GM21529 (cell line): ENCODE data around the gene NRG3.

Experiments used
- ATAC-seq: cut with Tn5 transposase; IDR thresholded peaks from one replicate; pipeline ENCODE4 v1.9.1; 2021; ENCODE audit not compliant: unreplicated experiment

Gene NRG3

DNA sequence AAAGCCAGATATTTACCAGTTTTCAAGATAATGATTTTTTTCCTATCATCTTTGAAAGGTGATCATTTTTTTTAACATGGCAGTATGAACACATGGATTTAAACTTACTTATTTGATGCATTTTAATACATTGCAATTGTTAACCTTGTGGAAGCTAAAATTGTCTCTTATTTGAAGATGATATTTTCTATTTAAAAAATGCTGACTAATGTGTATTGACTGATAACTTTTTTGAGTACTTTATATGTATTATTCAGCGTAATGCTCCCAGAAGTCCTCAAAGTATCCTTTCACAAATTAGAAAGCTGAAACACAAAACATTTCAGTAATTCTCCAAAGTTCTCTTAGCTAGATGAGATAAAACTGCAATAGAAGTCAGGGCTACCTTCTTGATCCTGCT, 677.3 kb downstream of the NRG3 start:
- ATAC-seq, result no peak

DNA sequence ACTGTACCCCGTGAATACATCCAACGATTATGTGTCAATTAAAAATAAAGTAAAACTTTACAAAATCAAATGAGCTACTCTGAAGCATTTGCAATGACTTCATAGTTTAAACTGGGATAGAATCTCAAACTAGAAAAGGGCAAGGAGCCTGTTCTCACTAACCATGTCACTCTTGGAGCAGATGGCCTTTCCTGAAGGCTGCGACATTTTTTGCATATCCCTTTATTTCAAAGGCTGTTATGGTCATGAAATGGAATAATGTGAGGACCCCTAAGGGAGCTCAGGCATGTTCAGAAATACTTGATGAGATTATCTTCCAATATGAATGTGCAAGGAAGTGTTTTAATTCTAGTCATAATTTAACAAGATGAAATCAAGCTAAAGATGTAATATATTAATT, 679.4 kb downstream of the NRG3 start:
- ATAC-seq, result no peak

DNA sequence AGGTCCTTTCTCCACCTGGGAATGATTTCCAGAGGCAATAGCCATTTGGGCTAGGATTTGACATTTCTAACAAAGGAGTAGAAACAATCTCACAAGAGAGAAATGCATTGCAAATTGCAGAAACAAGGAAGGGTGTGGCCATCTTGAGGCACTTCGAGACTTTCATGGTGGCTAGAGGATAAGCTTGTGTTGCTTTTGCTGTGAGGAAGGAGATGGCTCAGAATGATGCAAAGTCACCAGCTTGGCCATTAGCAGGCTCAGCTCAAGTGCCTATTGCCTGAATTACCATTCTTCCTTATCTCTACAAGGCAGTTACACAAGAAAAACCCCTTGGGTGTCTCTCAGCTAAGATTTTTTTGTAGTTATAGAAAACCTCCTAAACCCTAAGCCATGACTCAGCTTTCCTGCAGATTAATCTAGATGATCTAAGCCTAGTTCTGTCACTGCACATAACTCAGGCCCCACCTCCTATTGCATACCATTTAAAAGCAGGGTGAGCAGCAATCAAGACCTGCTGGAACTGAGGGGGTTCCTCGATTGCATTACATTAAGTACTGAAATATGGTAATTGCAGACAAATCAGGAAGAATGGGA, 683.1 kb downstream of the NRG3 start:
- ATAC-seq, result no peak

DNA sequence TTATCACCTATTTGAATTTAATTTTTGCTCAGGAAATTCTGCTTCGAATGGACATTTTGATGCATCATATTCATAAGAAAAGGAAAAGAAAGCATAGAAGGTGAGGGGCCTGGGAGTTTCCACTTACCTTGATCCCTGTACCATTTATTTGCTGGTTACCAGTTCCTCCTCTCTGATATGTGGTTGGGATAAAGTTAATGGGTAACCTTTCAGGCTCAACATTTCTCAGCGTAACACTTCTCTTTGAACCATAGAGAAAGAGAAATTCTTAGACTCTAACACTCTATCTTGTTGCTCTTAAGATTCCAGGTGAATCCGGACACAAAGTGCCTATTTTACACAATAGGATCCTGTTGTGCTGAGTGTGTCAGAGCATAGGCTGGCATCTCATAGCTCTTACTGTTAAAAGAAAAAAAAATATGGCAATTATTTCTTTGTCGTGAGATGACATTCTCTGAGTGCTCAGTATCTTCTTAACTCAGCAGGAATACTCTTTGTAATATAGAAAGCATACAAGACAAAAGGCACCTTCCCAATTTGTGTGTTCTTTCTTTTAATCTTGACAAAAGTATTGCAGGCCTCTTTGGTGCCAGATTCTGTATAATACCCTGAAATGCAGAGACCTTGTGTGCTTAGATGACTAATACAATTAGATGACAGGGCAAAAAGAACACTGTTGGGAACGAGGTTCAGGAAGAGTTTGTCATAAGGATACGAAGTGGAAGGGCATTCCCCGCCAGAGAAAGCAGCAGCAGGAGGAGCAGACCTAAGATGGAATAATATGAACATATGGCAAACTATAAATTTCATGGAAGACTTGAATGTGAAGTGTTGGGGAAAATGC, 689.6 kb downstream of the NRG3 start:
- no peak for ATAC-seq

DNA sequence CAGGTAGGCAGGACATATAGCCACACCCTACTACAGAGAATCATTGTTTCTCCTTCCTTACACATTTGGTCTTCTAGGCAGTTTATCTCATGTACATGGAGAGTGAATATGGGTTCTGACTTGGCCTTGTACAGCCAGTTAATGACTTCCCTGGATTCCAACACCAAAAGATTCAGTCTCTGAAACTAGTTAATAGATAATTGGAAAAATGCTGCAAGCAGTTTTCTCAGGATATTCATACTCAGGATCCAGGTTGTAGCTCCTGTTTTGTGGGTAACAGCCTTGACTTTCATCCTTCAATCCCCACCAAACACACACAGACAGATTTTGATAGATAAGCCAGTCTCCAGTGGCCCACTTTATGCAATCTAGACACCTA, 690.2 kb downstream of the NRG3 start:
- no peak for ATAC-seq

DNA sequence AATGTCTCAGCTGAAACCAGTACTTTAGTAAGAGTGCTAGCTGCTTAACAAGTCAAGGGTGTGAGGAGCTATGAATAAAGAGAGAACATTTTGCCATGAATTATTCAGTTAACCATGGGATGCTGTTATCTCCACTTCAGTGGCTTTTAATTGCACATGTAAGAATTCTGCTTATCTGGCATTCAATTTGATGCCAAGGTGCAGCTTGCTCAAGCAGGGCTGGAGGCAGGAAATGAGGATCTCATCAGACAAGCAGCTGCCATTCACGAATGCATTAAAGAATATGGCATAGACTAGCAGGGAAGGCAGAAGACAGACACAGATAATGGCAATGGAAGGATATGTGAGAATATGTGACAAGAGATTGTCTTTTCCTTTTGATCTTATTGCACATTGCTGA, 697.8 kb downstream of the NRG3 start:
- ATAC-seq, result no peak

DNA sequence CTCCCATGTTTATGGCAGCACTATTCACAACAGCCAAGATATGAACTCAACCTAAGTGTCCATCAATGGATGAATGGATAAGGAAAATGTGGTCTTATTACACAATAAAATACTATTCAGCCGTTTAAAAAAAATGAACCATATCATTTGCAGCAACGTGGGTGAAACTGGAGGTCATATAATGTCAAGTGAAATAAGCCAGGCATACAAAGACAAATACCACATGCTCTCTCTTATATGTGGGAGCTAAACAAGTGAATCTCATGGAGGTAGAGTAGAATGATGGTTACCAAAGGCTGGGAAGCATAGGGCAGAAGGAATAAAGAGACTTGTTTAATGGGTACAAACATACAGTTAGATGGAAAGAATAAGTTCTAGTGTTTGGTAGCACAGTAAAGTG, 699.1 kb downstream of the NRG3 start:
- no peak for ATAC-seq

DNA sequence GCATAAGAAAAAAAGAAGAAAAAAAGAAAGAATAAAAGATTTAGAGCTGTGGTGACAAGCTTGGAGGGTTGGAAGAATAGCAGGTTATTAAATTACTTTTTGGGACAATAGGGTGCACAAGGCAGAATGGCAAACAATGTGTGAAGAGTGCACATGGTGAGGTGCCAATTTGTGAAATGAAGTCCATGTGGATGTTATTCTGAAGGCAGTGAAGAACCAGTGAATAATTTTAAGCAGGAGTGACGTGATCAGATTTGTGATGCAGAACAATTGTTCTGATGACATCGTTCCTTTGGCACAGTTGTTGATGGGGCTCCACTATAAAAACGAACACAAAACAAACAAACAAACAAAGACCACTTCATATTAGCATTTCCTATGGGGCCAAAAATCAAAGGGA, 700.3 kb downstream of the NRG3 start:
- no peak for ATAC-seq

DNA sequence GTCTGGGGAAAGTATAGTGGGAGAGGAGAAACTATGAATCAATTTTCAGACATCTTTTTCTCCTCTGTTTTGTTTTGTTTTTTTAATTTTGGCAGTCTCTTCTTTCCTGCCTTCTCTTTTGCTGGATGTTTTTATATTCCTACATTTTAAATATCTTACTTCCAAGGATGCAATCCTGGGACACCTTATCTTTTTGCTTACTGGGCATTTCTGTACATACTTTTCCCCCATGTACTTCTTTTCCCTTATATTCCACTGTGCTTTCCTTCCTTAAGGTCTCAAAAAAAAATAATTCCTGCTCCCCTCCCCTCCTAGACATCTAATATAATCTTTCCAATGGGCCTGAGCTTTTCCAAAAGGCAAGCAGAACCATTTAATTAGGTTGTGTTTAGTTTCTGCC, 701.1 kb downstream of the NRG3 start:
- ATAC-seq, result no peak

DNA sequence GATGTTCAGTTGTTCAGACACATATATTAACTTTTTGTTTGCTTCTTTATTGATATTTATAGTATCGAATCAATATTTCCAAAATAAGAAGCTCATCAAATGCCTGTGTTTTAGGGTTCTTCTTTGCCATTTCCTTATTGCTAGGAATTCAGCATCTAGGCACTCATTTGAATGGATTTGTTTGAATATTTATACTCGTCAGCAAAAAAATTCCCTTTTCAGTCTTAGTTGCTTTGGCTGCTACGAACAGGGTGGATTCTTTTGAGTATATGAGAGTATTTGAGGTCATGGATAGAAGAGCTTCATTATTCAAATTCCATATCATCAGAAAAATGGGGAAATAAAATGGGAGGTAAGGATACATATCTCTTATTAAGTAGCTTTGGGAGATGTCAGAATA, 706.9 kb downstream of the NRG3 start:
- ATAC-seq, result no peak

DNA sequence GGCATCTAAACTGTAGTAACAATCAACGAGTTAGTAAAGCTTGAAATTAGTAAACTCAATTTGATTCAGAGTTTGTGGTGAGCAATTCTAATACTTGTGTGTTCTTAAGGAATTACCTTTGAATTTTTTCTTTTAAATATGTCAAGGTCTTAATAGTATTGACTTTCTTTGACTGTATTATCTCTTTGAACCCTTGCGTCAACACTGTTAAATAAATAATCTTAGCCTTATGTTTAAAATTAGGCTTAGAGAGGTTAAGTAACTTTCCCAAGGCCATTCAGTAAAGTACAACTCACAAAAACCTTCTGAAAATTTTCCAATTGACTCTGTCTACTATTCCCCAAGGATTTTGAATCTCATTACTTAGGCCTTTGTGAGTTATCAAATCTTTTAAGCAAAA, 716.4 kb downstream of the NRG3 start:
- ATAC-seq, result no peak

DNA sequence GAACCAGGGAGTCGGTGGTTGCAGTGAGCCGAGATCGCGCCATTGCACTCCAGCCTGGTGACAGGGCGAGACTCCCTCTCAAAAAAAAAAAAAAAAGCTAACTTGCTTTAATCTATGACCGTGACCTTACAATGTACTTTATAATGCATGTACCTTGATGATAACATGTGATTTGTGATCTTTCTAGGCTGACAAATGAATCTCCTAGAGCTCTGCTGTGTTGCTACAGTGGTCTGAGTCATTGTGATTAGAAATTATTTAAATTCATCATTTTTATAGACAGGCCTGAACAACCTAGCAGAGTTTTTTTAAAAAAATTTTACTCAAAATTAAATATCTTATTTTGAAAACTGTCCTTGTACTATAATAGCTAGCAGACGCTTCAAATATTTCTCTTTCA, 722.8 kb downstream of the NRG3 start:
- no peak for ATAC-seq

DNA sequence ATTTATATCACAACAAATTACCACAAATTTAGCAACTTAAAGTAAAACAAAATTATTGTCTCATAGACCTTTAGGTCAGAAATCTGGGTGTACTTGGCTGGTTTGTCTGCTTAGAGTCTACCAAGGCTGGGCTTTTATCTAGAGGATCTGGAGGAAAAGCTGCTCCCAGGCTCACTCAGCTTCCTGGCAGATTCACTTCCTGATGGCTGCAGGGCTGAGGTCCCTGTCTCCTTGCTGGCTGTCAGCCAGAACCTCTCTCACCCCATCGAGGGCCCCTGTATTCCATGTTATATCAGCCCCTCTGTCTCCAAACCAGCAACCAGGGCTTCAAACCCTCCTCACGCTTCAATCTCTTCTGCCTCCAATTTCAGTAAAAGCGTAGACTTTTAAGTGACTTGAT, 734.9 kb downstream of the NRG3 start:
- ATAC-seq, result no peak

DNA sequence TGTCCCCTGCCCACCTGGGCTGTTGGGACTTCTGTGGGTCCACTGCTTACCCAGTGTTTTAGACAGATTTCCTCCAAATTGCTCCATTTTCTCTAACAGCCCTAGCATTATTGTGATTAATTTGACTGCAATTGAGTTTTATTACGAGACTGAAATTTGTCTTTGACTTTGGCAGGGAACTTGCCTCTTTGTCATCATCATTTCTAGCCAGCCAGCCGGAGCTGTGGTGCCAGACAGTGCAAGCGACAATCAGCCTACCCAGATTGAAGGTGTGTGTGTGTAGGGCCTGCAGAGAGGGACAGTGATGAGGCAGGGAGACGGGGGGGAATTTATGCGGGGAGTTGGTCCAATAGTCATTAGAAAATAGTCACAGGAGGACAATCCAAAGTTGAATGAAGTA, 743.0 kb downstream of the NRG3 start:
- no peak for ATAC-seq

DNA sequence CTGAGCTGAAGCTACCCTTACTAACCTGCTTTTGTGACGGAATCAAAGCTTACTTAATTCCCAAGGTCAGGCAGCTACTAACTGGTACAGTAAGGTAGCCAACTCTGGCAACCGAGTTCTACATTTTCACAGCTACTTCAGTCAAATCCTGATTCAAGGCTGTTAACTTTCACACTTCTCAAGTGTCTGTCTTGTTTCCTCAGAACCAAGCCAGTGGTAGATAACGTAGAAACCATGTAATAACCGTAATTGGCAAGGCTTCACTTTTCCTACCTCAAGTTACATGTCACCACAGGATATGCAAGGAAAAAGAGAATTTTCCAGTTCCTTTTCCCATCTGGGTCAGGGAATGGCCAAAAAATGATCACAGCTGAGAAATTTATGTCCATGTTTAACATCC, 746.7 kb downstream of the NRG3 start:
- no peak for ATAC-seq

DNA sequence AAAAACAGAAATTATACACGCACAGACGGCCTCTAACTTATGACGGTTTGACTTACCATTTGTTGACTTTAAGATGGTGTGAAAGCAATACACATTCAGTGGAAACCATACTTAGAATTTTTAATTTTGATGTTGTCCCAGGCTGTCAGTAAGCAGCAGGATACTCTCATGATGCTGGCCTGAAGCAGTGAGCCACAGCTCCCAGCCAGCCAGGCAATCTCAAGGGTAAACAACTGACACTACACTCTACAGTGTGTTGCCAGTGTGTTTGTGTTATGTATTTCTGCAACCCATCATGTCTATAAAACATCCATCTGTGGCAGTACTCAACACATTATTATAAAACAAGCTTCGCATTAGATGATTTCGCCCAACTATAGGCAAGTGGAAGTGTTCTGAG, 747.5 kb downstream of the NRG3 start:
- no peak for ATAC-seq

DNA sequence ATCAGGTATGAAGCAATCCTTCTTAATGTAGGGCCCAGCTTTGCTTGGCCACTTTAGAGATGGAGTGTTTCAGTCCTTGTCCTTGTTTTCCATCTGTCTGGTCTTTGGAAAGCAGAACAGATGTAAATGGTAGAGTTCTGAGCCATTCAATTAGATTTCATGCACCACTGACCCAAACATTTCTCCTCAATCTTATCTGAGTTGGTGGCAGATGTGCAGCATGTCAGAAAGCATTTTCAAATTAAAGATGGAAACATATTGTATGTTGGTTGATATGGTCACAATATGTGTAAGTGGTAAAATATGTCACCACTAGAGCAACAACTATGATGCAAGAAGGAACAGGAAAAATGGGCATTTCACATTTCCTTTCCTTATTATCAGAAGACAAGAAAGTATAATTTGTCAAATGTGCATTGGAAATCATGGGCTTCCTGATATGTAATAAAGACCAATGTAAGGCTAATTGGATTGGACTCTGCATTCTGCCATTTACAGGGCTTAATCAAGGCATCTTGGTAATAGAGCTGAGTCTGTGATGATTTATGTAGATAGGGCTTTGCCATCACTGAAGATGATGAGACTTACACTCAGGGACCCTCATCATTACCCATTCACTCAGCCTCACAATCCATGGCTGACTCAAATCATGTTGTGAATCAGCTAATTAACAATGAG, 750.7 kb downstream of the NRG3 start:
- no peak for ATAC-seq

DNA sequence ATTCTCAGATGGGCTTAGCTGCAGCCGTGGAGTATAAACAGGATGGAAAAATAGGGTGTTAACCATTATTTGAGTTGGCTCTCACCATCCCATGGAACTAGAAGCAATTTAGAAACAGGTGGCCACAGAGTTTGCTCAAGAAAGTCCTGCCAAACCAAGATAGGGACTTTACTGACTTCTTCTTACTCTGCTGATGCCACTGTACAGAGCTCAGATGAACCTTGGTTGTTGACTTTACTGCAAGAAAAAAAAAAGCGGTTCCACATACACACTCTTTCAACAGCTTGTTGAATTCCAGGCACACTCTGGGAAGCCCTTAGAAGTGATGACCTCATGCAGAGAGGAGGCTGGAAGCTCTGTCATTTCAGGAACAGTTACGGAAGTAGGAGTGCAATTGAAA, 753.4 kb downstream of the NRG3 start:
- ATAC-seq, result no peak

DNA sequence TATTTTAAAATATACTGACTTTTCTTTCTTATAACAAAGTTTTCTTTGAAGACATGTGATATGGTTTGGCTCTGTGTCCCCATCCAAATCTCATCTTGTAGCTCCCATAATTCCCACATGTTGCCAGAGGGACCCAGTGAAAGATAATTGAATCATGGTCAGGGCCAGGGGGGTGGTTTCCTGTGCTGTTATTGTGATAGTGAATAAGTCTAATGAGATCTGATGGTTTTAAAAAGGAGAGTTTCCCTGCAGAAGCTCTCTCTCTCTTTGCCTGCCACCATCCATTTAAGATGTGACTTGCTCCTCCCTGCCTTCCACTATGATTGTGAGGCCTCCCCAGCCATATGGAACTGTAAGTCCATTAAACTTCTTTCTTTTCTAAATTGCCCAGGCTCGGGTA, 768.1 kb downstream of the NRG3 start:
- ATAC-seq, result no peak

DNA sequence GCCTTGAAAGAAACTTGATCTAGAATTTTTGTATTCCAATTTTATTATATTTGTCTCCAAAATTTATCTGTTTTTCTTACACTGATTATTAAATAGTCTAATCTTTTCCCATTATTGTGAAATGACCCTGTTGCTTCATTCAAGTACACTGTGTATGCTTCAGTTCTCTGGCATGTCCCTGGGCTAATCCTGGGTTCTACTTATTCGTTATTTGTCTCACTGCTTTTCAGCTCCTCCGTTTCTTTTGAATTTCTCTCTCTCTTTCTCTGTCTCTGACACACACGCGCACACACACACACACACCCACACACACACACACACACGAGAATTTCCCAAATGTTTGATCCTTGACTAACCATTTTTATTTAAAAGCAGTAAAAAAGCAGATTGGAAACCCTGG, 768.6 kb downstream of the NRG3 start:
- ATAC-seq, result no peak

DNA sequence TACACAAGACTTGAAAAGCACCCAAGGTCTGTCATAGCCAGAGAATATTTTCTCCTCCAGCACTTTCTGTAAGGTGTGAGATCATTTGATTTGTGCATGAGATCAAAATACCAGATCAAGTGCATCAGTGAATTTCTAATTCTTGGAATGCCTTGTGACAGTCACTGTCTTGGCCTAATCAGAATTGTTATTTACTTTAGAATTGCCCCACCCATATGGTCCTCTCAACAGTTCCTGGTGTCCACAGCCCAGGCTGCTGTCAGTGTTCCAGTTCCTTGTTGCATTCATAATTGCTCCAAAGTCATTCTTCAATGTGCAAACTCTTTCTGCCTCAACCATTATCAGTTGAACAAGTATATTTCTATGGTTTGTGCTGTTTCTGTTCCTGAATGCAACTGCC, 770.2 kb downstream of the NRG3 start:
- ATAC-seq, result no peak
